T-helper 22 cell (primary cell): ENCODE measurements around the gene SLC16A5.
"Not testable (repeated sequence)": the region's sequence is repeated elsewhere in the genome, so short reads cannot be mapped to it uniquely, and the experiment has no call there.

ENCODE experiments used
- DNase-seq: peaks from one replicate; pipeline ENCODE4 v3.0.0-alpha.2; 2020; ENCODE audit warnings: low read depth

Gene SLC16A5

DNA sequence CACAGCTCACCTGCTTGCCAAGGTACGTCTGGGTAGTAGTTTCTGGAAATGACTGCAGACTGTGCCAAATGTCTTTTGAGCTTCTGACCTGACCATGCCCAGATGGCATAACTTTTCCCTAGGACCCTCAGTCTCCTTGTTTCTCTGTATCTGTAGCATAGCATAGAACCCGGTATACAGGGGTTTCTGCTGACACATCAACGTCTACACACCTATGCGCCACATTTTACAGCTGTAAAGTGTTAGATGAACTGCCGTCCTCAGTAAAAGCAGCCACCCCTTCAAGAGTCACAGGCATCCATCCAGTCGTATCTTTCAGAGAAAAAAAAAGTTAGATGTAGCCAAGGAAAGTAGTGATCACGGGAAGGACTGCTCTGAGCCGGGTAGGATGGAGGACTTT is 23.3 kb upstream of the SLC16A5 start:
- DNase-seq, result no peak

GRCh38 chr17:75064867-75065561 is 22.7 kb upstream of the SLC16A5 start:
- DNase-seq, result no peak

DNA sequence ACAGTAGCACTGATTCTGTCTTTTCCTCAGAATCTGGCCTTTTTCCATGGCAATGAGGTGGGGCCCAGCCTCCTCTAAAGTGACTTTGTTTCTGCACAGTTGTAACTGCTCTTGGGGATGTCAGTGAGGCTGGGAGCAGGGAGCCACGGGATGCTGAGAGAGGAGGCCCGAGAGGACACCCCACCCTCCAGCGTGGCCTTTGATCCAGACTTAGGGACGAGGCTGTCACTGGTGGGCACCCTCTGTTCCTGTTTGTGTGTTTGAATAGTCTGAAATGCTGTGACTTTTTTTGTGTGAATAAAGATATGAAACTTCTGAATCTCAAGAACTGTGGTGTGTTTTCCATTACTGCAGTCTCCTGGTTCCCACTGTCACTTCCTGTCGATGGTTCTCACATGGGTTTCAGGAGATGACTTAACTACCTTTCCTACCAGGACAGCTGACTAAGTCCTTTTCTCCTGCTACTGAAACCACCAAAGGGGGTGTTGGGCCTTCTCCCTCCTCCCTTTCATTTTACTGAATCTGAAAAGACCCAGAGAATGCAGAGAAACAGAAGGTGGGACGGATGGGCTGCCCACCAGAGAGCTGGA is 22.1 kb upstream of the SLC16A5 start:
- no peak for DNase-seq

GRCh38 chr17:75067856-75068255 is 19.9 kb upstream of the SLC16A5 start:
- no peak for DNase-seq

GRCh38 chr17:75068750-75069149 is 19.0 kb upstream of the SLC16A5 start:
- DNase-seq, result no peak

DNA sequence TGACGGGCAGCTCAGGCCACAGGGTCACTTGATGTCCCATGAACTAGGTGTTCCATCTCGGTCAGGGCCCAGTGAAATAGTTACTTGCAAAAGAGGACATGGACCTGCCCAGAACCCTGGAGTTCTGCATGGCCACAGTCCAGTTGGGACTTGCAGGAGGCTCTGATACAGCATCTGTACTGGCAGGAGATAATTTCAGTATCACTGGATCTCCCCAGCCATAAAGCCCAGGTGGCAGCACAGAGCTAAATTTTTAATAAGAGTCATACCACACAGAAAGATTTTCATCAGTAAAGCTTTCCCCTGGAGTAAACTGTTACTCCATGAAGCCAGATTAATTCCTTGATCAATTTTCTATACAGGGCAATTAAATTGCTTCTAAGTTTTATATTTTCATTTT is 18.0 kb upstream of the SLC16A5 start:
- no peak for DNase-seq

DNA sequence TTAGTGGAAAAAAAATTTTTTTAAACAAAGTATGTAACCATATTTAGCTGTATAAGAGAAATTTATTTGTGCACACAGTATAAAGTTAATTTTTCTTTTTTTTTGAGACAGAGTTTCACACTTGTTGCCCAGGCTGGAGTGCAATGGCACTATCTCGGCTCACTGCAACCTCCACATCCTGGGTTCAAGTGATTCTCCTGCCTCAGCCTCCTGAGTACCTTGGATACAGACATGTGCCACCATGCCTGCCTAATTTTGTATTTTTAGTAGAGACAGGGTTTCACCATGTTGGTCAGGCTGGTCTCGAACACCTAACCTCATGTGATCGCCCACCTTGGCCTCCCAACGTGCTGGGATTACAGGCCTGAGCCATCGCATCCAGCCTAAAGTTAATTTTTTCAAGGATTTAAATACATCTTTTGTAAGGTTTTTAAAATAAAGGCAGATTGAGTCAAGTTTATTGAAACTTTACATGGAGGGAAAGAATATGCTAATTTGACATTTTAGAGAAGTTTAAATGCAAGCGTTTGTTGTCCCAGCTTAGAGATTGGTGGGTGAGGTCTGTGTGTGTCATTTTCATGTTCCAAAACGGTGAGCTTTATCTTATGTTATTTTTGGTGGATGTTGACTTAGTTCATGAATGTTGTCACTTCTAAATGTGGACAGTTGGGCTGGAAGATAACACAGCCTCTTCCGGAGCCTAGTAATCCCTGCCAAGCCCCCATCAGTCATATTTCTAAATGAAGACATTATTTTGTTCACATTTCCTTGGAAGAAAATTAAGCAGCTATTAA is 16.1 kb upstream of the SLC16A5 start:
- not testable (repeated sequence) for DNase-seq

DNA sequence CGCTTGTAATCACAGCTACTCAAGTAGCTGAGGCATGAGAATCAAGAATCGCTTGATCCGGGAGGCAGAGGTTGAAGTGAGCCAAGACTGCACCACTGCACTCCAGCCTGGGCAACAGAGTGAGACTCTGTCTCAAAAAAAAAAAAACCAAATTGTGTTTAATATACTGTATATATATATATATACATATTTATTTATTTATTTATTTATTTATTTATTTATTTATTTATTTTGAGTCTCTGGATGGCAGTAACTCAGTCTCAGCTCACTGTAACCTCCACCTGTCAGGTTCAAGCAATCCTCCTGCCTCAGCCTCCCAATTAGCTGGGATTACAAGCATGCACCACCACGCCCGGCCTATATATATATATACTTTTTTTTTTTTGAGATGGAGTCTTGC is 14.8 kb upstream of the SLC16A5 start:
- not testable (repeated sequence) for DNase-seq

DNA sequence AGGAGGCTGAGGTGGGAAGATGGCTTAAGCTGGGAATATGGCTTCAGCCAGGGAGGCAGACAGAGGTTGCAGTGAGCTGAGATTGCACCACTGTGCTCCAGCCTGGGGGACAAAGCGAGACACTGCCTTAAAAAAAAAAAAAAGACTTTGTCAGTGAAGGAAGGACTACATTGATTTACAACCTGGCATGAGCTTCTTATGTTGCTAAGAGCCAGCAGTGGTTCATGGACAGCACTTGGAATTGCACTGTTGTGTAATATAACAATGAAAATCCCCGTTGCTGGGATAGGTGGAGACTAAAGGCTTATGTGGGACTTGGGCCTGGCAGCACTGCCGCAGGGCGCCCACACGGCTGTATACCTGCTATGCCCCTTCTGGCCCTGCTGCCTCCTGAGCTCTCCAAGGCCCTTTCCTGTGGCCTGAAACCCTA is 14.1 kb upstream of the SLC16A5 start:
- DNase-seq, result no peak

DNA sequence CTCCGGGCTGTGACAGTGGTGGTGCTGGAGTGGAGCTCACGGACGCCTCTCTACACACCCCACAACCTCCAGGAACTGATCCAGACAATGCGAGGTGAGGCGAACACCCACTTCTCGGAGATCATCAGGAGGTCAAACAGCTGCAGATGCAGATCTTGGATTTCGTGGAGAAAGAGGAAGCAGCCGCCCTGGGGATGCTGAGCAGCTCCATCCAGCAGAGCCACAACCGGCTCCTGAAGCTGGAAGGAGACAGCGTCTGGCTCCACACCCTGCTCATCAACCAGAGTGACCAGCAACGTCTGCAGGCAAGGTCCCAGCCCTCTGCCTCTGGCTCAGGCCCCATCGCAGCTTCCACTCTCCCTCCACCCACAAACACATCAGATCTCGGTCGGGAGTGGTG is 13.2 kb upstream of the SLC16A5 start:
- DNase-seq, result no peak

DNA sequence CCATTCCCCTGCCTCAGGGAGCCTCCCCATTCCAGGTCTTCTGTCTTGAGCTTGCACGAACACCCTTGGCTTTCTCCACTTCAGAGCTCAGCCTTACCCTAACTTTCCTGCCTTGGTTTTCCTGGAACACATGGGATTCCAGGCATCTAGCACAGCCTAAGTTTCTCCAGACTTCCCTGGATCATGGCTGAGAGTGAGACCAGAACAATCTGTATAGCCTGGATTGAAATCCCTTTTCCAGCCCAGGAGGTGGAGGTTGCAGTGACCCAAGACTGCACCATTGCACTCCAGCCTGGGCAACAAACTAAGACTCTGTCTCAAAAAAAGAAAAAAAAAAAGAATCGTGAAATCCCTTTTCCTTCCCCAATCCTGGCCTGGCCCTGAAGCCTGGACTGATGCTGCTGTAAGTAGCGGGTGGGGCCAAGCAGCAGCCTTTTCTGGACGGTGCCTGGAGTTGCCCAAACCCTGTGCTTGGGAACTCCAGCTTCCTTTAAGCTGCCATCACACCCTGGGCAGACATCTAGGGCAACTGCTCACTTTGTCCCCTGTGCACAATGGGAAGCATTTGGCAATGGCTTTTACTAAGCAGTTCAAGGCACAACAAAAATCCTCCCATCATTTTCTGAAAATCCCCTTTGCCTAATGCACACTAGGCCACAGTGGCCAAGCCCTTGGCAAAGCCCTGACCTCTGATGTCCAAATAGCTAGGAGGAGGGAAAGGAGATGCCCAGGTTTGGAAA is 12.0 kb upstream of the SLC16A5 start:
- DNase-seq, result no peak

- no peak for DNase-seq
These were observed 10.7 kb upstream of the SLC16A5 start for GRCh38 chr17:75077072-75077495.

- no peak for DNase-seq
These were observed 10.1 kb upstream of the SLC16A5 start for GRCh38 chr17:75077496-75078283.

DNA sequence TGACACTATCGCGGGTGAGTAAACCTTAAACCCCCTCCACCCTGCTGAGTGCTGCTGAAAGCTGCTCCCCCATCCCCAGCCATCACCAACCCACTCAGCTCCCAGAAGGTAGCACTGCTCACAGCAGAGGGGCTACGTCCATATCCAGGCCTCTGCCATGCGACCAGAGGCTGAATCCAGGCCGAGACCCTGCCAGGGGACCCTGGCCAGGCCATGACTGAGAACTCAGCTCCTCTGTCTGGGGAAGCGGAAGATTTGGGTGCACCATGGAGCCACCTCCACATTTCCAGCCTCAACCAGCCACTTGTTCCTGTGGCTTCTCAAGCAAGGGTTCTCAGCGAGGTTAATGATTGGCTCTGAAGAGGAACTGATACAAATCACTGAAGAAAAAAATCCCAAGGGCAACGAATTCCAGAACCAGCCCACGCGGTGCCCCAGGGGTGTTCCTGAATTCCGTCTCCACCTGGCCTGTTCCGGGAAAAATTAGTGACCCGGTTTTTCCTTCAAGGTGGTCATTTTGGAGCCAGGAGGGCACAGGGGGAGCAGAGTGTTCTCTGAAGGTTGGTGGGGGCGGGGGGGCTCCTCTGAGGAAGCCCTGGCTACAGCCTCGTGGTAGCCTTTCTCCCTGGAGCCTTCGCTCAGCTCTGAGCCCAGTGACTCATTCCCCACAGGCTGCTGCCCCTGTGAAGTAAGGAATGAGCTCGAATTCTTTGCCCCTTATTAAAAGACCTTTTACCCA is 9.3 kb upstream of the SLC16A5 start:
- no peak for DNase-seq

DNA sequence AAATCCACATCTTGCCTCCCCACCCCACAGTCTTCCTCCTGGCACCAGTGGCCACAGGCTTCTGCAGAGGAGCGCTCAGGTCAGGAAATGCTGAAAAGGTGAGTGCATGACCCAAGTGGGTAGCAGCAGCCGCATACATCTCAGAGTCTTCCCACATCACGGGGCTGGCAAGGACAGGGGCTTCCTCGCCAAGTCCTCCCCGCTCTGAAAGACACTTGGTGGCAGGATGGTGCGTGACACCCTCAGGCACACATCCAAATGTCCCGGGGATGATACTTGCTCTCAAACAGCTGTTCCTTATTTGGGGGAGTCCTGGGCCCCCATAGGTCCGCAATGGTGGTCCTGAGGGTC is 8.8 kb upstream of the SLC16A5 start:
- DNase-seq, result no peak

DNA sequence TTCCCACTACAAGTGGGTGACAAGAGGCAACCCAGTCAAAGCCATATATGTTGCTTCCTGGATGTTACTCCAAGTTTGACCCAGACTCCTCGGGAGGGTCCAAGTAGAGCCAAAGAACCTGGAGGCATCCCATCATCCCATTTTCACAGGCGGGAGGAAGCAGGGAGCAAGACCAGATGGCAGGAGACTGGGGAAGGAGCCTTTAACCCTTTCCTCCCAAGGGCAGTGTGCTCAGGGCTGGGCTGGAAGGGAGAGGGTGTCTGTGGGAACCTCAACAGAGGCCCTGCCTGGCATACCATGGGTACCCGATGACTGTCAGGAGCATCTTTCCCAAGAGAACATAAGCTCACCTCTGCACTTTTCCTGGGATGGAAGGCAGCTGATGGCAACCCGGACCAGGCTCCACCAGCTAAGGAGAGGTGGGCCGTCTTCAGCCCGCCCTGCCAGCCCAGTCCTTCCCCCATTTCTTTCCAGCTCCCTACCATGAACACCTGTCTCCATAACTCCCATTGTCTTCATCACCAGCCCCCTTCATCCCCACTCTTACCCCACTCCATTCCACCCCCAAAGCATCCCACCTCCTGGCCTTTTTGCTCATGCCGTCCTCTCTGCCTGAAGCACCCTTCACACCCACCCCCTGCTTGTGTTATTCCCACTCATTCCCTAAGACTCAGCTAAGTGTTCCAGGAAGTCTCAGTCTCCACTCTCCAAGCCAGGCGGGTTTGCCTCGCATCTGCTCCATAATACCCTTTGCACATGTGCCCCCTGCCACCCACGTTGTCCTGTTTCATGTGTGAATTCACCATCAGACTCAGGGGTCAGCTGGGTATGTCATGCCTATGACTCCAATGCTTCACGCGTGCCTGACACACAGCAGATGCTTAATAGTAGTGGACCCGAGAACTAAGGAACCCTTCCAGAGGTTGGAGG is 5.9 kb upstream of the SLC16A5 start:
- DNase-seq, result no peak

- DNase-seq, result no peak
These were observed 5.1 kb upstream of the SLC16A5 start for GRCh38 chr17:75082683-75083082.

DNA sequence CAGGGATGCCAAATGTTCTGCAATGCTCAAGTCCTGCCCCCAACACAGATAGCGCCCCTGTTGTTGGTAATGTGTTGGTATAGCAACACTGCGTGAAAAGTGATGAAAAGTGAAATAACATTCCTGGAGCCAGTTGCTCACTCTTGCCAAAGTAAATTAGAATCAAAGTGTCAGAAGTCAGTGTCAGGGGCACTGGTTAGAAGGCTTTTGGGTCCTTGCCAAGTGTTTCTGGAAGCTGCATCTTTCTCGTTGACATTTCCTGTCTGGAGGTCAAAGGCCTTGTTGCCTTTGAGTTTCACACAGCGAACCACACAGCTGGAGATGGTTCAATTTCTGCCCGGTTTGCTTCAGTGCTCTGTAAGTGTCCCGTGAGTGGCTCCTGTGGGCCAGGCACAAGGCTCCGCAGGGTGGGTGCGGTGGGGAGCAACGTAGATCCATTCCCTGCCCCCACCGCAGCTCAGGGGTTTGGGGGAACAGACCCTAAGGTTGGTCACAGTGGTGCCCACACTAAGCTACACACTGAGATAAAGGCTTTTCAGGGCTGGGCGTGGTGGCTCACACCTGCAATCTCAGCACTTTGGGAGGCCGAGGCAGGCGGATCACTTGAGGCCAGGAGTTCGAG is 3.6 kb upstream of the SLC16A5 start:
- DNase-seq, result no peak

DNA sequence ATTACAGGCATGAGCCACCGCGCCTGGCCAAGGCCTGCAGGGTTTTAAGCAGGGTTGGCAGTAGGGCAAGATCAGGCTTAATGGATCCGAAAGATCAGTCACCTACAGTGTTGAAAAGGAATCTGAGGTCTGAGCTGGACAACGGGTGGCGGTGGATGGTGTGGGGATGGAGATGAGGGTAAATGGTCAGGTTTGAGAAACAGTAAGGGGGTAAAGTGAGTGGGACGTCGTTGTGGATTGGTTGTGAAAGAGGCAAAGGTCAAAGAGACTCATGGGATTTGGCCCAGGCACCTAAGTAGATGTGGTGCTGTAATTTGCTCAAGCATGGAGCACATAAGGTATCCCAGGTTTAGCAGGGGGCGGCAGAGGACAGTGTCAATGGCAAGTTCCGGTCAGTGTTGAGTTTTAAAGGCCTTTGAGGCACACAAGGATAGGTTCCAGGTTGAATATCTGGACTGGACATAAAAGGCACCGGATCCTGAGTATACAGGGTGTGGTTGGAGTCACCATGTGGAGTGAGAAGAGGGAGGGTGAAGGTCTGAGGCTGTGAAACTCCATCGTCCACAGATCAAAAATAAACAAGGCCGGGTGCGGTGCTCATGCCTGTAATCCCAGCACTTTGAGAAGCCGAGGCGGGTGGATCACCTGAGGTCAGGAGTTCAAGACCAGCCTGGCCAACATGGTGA is 1.1 kb upstream of the SLC16A5 start:
- no peak for DNase-seq
